ENCODE measurements around the gene OR3A3.

DNA sequence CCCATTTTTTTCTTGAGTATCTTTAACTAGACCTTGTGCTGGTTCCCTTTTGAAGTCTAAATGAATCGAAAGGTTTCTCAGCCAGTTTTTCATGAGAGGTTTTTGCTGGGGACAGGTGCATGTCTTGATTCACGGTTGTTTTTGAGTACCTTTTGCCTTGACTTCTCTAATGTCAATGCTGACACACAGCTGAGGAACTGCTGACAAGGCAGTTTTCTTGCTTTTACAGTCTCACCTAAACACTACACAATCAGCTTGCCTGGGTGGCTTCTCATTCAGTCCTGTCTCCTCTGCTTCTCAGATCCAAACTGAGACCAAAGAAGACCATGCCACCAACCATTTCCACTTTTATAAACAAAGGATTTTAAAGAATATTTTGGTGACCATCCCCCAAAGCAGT, 7.1 kb downstream of the OR3A3 start:
- TF ChIP-seq BRCA1 (IDR thresholded peaks at IDR 0.05; ENCODE audit: low read depth, low read length) (no peak), POLR2AphosphoS5 (IDR thresholded peaks at IDR 0.05; ENCODE audit: low read length) (no peak), YBX1 (IDR thresholded peaks at IDR 0.05) (no peak), POLR2A (IDR thresholded peaks at IDR 0.05; ENCODE audit: low read depth, low read length) (no peak), CREM (IDR thresholded peaks at IDR 0.05; ENCODE audit: low read depth) (no peak), NBN (IDR thresholded peaks at IDR 0.05) (no peak), BHLHE40 (IDR thresholded peaks at IDR 0.05; ENCODE audit: borderline replicate concordance in 1 of 2, low read depth in 2 of 2, low read length in 1 of 2) (no peak)
- TF ChIP-seq, protein P1, sequence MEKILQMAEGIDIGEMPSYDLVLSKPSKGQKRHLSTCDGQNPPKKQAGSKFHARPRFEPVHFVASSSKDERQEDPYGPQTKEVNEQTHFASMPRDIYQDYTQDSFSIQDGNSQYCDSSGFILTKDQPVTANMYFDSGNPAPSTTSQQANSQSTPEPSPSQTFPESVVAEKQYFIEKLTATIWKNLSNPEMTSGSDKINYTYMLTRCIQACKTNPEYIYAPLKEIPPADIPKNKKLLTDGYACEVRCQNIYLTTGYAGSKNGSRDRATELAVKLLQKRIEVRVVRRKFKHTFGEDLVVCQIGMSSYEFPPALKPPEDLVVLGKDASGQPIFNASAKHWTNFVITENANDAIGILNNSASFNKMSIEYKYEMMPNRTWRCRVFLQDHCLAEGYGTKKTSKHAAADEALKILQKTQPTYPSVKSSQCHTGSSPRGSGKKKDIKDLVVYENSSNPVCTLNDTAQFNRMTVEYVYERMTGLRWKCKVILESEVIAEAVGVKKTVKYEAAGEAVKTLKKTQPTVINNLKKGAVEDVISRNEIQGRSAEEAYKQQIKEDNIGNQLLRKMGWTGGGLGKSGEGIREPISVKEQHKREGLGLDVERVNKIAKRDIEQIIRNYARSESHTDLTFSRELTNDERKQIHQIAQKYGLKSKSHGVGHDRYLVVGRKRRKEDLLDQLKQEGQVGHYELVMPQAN (conservative IDR thresholded peaks at IDR 0.05), result no peak
- TF ChIP-seq, protein P2, sequence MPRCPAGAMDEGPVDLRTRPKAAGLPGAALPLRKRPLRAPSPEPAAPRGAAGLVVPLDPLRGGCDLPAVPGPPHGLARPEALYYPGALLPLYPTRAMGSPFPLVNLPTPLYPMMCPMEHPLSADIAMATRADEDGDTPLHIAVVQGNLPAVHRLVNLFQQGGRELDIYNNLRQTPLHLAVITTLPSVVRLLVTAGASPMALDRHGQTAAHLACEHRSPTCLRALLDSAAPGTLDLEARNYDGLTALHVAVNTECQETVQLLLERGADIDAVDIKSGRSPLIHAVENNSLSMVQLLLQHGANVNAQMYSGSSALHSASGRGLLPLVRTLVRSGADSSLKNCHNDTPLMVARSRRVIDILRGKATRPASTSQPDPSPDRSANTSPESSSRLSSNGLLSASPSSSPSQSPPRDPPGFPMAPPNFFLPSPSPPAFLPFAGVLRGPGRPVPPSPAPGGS (IDR thresholded peaks at IDR 0.05; ENCODE audit: borderline replicate concordance, insufficient read depth, low read depth, low read length, poor library complexity, severe bottlenecking), result no peak
- TF ChIP-seq, protein P3, sequence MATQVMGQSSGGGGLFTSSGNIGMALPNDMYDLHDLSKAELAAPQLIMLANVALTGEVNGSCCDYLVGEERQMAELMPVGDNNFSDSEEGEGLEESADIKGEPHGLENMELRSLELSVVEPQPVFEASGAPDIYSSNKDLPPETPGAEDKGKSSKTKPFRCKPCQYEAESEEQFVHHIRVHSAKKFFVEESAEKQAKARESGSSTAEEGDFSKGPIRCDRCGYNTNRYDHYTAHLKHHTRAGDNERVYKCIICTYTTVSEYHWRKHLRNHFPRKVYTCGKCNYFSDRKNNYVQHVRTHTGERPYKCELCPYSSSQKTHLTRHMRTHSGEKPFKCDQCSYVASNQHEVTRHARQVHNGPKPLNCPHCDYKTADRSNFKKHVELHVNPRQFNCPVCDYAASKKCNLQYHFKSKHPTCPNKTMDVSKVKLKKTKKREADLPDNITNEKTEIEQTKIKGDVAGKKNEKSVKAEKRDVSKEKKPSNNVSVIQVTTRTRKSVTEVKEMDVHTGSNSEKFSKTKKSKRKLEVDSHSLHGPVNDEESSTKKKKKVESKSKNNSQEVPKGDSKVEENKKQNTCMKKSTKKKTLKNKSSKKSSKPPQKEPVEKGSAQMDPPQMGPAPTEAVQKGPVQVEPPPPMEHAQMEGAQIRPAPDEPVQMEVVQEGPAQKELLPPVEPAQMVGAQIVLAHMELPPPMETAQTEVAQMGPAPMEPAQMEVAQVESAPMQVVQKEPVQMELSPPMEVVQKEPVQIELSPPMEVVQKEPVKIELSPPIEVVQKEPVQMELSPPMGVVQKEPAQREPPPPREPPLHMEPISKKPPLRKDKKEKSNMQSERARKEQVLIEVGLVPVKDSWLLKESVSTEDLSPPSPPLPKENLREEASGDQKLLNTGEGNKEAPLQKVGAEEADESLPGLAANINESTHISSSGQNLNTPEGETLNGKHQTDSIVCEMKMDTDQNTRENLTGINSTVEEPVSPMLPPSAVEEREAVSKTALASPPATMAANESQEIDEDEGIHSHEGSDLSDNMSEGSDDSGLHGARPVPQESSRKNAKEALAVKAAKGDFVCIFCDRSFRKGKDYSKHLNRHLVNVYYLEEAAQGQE (IDR thresholded peaks at IDR 0.05; ENCODE audit: low read depth, low read length), result no peak
